Endothelial cell of umbilical vein (primary cell): ENCODE measurements around the gene IL1R2. TPM values are rescaled to one million over a fixed set of nuclear protein-coding genes. Genes with fewer than 3 reads are reported as not detected.

ENCODE experiments used
- BruUV-seq: library from RNA; stranded (reverse); fragments of 400-500 nt; replicated peaks from 2 replicates; lab custom pipeline; 2021; lab: Mats Ljungman, UMichigan
- CTCF ChIA-PET: fragments of 300-600, 350-600 bp; sonication (Branson Sonifier 250); formaldehyde crosslinking; loops from one replicate; lab custom pipeline; 2021; ENCODE audit warnings: antibody characterized with exemption, inconsistent platforms; lab: Charles Lee
- POLR2A ChIA-PET: fragments of 300-600, 350-600 bp; sonication (Branson Sonifier 250); formaldehyde crosslinking; loops from one replicate; lab custom pipeline; 2021; ENCODE audit warnings: antibody characterized with exemption, inconsistent platforms; lab: Charles Lee
- DNase-seq: peaks from one replicate; pipeline ENCODE4 v3.0.0-alpha.2; 2011; ENCODE audit warnings: low read depth, low spot score
- FAIRE-seq: peaks from 2 replicates; lab custom pipeline; 2011; peaks lifted over from hg19 to GRCh38; lab: Jason Lieb, UNC
- H2AFZ ChIP-seq: 2 replicates; pipeline ENCODE4 v1.6.0; 2012; ENCODE audit warnings: low read depth, low read length, control low read depth, inconsistent platforms
- H3K27ac ChIP-seq: 2 replicates; pipeline ENCODE4 v1.5.1; 2011; ENCODE audit warnings: low read depth, mild to moderate bottlenecking, control low read depth, low read length, moderate library complexity; ENCODE audit not compliant: insufficient read depth
- H3K27me3 ChIP-seq, 2 experiments: 2 replicates each; pipeline versions ENCODE4 v1.6.0 to v1.6.1; 2011; ENCODE audit warnings: low read length in 2 of 2, mixed read lengths in 1 of 2; ENCODE audit not compliant: control insufficient read depth in 2 of 2, insufficient read depth in 2 of 2
- H3K36me3 ChIP-seq, 2 experiments: 2 replicates in 1 of 2; 3 replicates in 1 of 2; pipeline ENCODE4 v1.5.1; 2011; ENCODE audit warnings: low read length in 2 of 2, mild to moderate bottlenecking in 1 of 2, moderate library complexity in 1 of 2; ENCODE audit not compliant: control insufficient read depth in 2 of 2, insufficient read depth in 2 of 2; ENCODE audit errors: extremely low read depth in 1 of 2
- H3K4me1 ChIP-seq: 3 replicates; pipeline ENCODE4 v1.5.1; 2011; ENCODE audit warnings: mild to moderate bottlenecking, low read length; ENCODE audit not compliant: control insufficient read depth, insufficient read depth; ENCODE audit errors: extremely low read depth
- H3K4me2 ChIP-seq: 2 replicates; pipeline ENCODE4 v1.6.1; 2011; ENCODE audit warnings: low read length, control low read depth, mixed read lengths; ENCODE audit not compliant: insufficient read depth
- H3K4me3 ChIP-seq, 3 experiments: fragments of 200-600 bp in 1 of 3; sonication (generic), shearing (Covaris generic) in 1 of 3; replicated peaks in 1 of 3; 2 replicates each; pipeline ENCODE4 v1.5.1; 2011 to 2016; ENCODE audit warnings: control low read depth in 3 of 3, low read length in 3 of 3, mild to moderate bottlenecking in 2 of 3, inconsistent platforms in 1 of 3, low read depth in 1 of 3, moderate library complexity in 1 of 3; ENCODE audit not compliant: insufficient read depth in 1 of 3
- H3K79me2 ChIP-seq: 2 replicates; pipeline ENCODE4 v1.6.0; 2012; ENCODE audit warnings: low read length, inconsistent platforms; ENCODE audit not compliant: control insufficient read depth, insufficient read depth
- H3K9ac ChIP-seq: replicated peaks from 2 replicates; pipeline ENCODE3; 2011; ENCODE audit warnings: low read length, control low read depth; ENCODE audit not compliant: insufficient read depth; ENCODE audit errors: extremely low read depth
- H3K9me1 ChIP-seq: replicated peaks from 3 replicates; pipeline ENCODE4 v1.6.0; 2011; ENCODE audit warnings: mild to moderate bottlenecking, low read length; ENCODE audit not compliant: control insufficient read depth, insufficient read depth; ENCODE audit errors: extremely low read depth
- H3K9me3 ChIP-seq: replicated peaks from 2 replicates; pipeline ENCODE4 v1.5.1; 2012; ENCODE audit warnings: low read length, inconsistent platforms; ENCODE audit not compliant: control insufficient read depth, insufficient read depth
- H4K20me1 ChIP-seq: replicated peaks from 2 replicates; pipeline ENCODE3; 2011; ENCODE audit warnings: mild to moderate bottlenecking, low read length; ENCODE audit not compliant: control insufficient read depth, insufficient read depth; ENCODE audit errors: extremely low read depth
- CTCF ChIP-seq, 2 donors: IDR thresholded peaks; 1 replicate in 1 of 2; 2 replicates in 1 of 2; pipeline ENCODE4 v1.5.1; 2011; ENCODE audit warnings: low read length in 2 of 2, mild to moderate bottlenecking in 2 of 2, moderate library complexity in 2 of 2, control low read depth in 1 of 2, inconsistent platforms in 1 of 2, low read depth in 1 of 2; ENCODE audit not compliant: insufficient read depth in 1 of 2; ENCODE audit errors: extremely low read depth in 1 of 2
- EZH2 ChIP-seq: IDR thresholded peaks from 2 replicates; pipeline ENCODE4 v1.6.1; 2012; ENCODE audit warnings: borderline replicate concordance, low read depth, mild to moderate bottlenecking, moderate library complexity, low read length, inconsistent platforms; ENCODE audit not compliant: severe bottlenecking
- FOS ChIP-seq: IDR thresholded peaks from 2 replicates; pipeline ENCODE4 v1.6.1; 2011; ENCODE audit warnings: mild to moderate bottlenecking, low read length, moderate library complexity, borderline replicate concordance; ENCODE audit not compliant: insufficient read depth
- GATA2 ChIP-seq: IDR thresholded peaks from 2 replicates; pipeline ENCODE4 v1.7.0; 2011; ENCODE audit warnings: low read depth, mild to moderate bottlenecking, moderate library complexity, mixed read lengths, low read length; ENCODE audit not compliant: insufficient read length, insufficient read depth
- JUN ChIP-seq: IDR thresholded peaks from 2 replicates; pipeline ENCODE4 v1.6.1; 2011; ENCODE audit warnings: borderline replicate concordance, low read depth; ENCODE audit not compliant: insufficient read length, insufficient read depth
- MAX ChIP-seq: IDR thresholded peaks from 2 replicates; pipeline ENCODE4 v1.6.1; 2011; ENCODE audit not compliant: insufficient read depth, insufficient read length
- MYC ChIP-seq: IDR thresholded peaks from one replicate; pipeline ENCODE4 v1.6.1; 2011; ENCODE audit warnings: mild to moderate bottlenecking, low read depth, low read length
- POLR2A ChIP-seq: IDR thresholded peaks from 2 replicates; pipeline ENCODE4 v1.6.1; 2012; ENCODE audit warnings: low read depth, mild to moderate bottlenecking, control low read depth, low read length
- POLR2AphosphoS5 ChIP-seq: IDR thresholded peaks from 2 replicates; pipeline ENCODE4 v1.6.1; 2012; ENCODE audit warnings: low read depth, mild to moderate bottlenecking, control low read depth, low read length, moderate library complexity; ENCODE audit not compliant: insufficient read depth
- dilution Hi-C: fragments of 300-500 bp; cut with MboI; formaldehyde crosslinking; loops from one replicate; pipeline ENCODE4 v1.15.0; 2019; ENCODE audit warnings: low sequenced_read_pairs; ENCODE audit not compliant: extremely low pct_ligation_motif_present
- intact Hi-C: fragments of 100-400 bp; cut with micrococcal nuclease; formaldehyde crosslinking; loops from one replicate; pipeline ENCODE4 v1.10.0; 2022
- polyA plus RNA-seq, 4 experiments: library from polyadenylated mRNA; depleted of rRNA in 3 of 4; stranded (reverse) in 3 of 4; unstranded in 1 of 4; fragments of >200 nt; gene quantifications; 2 replicates each; pipeline versions ENCODE4 v1.2.1 to v1.2.3, GENCODE V29; 2011 to 2012; ENCODE audit warnings: missing spikeins in 1 of 4
- total RNA-seq: library from RNA; stranded (reverse); gene quantifications from 2 replicates; pipeline ENCODE4 v1.2.3, GENCODE V29; 2021

Gene IL1R2
- total and polyA plus RNA-seq, 2 donors (not counting 3 experiments of a cell fraction or from before 2014, with no cell fraction given): not detected

- Histone ChIP-seq H3K9me3 (no peaks in the 10 kb centered on the region), H3K27me3 (no peaks in the 10 kb centered on the region), H3K79me2 (no peaks in the 10 kb centered on the region), H3K9me1 (no peaks in the 10 kb centered on the region), H3K9ac (no peak overlapping the region), H3K4me1 (peaks cover 6% of the 10 kb centered on the region), H3K36me3 (no peaks in the 10 kb centered on the region), H3K4me3 (no peak overlapping the region), H4K20me1 (no peaks in the 10 kb centered on the region), H2AFZ (no peak overlapping the region), H3K27ac (no peak overlapping the region), H3K4me2 (no peak overlapping the region)
- dilution Hi-C loops: no loop called here
- ChIA-PET POLR2A (no interaction called here), CTCF (no interaction called here)
- intact Hi-C loops: no loop called here
- no peak for TF ChIP-seq POLR2A
- no peak for TF ChIP-seq MAX
- no peak for TF ChIP-seq JUN
- TF ChIP-seq POLR2AphosphoS5: no peak
- TF ChIP-seq CTCF (IDR thresholded peaks at IDR 0.05; ENCODE audit: extremely low read depth in 1 of 2, insufficient read depth in 1 of 2, low read depth in 1 of 2, low read length in 2 of 2): no peak
- TF ChIP-seq EZH2: no peak
- no peak for TF ChIP-seq GATA2
- no peak for TF ChIP-seq FOS
- TF ChIP-seq MYC: no peak
- FAIRE-seq (no peak), DNase-seq (no peak)
- no TSS peak for BruUV-seq
Measured at GRCh38 chr2:102069311-102069974, 77.7 kb downstream of the IL1R2 start.
